GM23338 (cell line): ENCODE measurements around the gene NDUFA7. TPM values are rescaled to one million over a fixed set of nuclear protein-coding genes. Genes with fewer than 3 reads are reported as not detected.

Source experiments
- ATAC-seq: fragments of 200-7000 bp; cut with Tn5 transposase; 3 replicates; pipeline ENCODE4 v1.9.1; 2020
- DNase-seq: peaks from one replicate; pipeline ENCODE4 v3.0.0-alpha.2; 2015; ENCODE audit warnings: low spot score
- H2AFZ ChIP-seq: fragments of 200-600 bp; sonication (generic); 2 replicates; pipeline ENCODE4 v1.8.0; 2016; ENCODE audit warnings: antibody characterized with exemption, mild to moderate bottlenecking, moderate library complexity
- H3F3A ChIP-seq: fragments of 200-600 bp; sonication (generic); replicated peaks from 2 replicates; pipeline ENCODE4 v1.8.0; 2017; ENCODE audit warnings: antibody characterized with exemption, mixed run types, low read depth
- H3K27ac ChIP-seq: fragments of 200-600 bp; sonication (generic); 2 replicates; pipeline ENCODE4 v1.6.1; 2016; ENCODE audit warnings: low read depth
- H3K27me3 ChIP-seq: fragments of 200-600 bp; sonication (generic); 2 replicates; pipeline ENCODE4 v1.8.0; 2016; ENCODE audit warnings: mild to moderate bottlenecking, mixed run types, moderate library complexity; ENCODE audit not compliant: insufficient read depth
- H3K36me3 ChIP-seq: fragments of 200-600 bp; sonication (generic); 2 replicates; pipeline ENCODE4 v1.8.0; 2016; ENCODE audit warnings: mild to moderate bottlenecking; ENCODE audit not compliant: insufficient read depth
- H3K4me1 ChIP-seq: fragments of 200-600 bp; sonication (generic); 2 replicates; pipeline ENCODE4 v1.8.0; 2016; ENCODE audit warnings: mild to moderate bottlenecking, moderate library complexity; ENCODE audit not compliant: insufficient read depth
- H3K4me2 ChIP-seq: fragments of 200-600 bp; sonication (generic); 2 replicates; pipeline ENCODE4 v1.7.1; 2017; ENCODE audit warnings: mixed run types
- H3K4me3 ChIP-seq: fragments of 200-600 bp; sonication (generic); 2 replicates; pipeline ENCODE4 v1.6.1; 2016; ENCODE audit warnings: mixed run types
- H3K79me2 ChIP-seq: fragments of 200-600 bp; sonication (generic); replicated peaks from 2 replicates; pipeline ENCODE4 v1.8.0; 2017; ENCODE audit warnings: mild to moderate bottlenecking; ENCODE audit not compliant: insufficient read depth
- H3K9me2 ChIP-seq: fragments of 200-600 bp; sonication (generic); 2 replicates; pipeline ENCODE4 v1.8.0; 2017; ENCODE audit not compliant: insufficient read depth
- H4K20me1 ChIP-seq: fragments of 200-600 bp; sonication (generic); replicated peaks from 2 replicates; pipeline ENCODE4 v1.8.0; 2017; ENCODE audit warnings: mild to moderate bottlenecking; ENCODE audit not compliant: insufficient read depth
- H3K27ac Mint-ChIP-seq: 2 replicates; pipeline ENCODE4 v1.8.0; 2020; ENCODE audit warnings: inconsistent platforms, mild to moderate bottlenecking, moderate library complexity, mixed read lengths
- H3K27me3 Mint-ChIP-seq: 3 replicates; pipeline ENCODE4 v1.8.0; 2022; ENCODE audit warnings: low read depth, mild to moderate bottlenecking, moderate library complexity, mixed read lengths, inconsistent platforms; ENCODE audit not compliant: insufficient read depth, poor library complexity
- H3K36me3 Mint-ChIP-seq: 3 replicates; pipeline ENCODE4 v1.8.0; 2021; ENCODE audit warnings: low read depth, mild to moderate bottlenecking, inconsistent platforms, moderate library complexity, mixed read lengths
- H3K4me1 Mint-ChIP-seq: 3 replicates; pipeline ENCODE4 v1.8.0; 2020; ENCODE audit warnings: mild to moderate bottlenecking, inconsistent platforms, mixed read lengths
- H3K4me3 Mint-ChIP-seq: 3 replicates; pipeline ENCODE4 v1.8.0; 2021; ENCODE audit warnings: moderate library complexity, mild to moderate bottlenecking, inconsistent platforms, mixed read lengths
- H3K9me3 Mint-ChIP-seq: 3 replicates; pipeline ENCODE4 v1.8.0; 2020; ENCODE audit warnings: moderate library complexity, mild to moderate bottlenecking, inconsistent platforms, mixed read lengths
- EZH2 ChIP-seq: fragments of 200-600 bp; sonication (generic); IDR thresholded peaks from one replicate; pipeline ENCODE4 v1.8.0; 2017; ENCODE audit warnings: antibody characterized with exemption, mild to moderate bottlenecking, low read depth; ENCODE audit not compliant: unreplicated experiment
- EZH2phosphoT487 ChIP-seq: fragments of 200-600 bp; sonication (generic); IDR thresholded peaks from one replicate; pipeline ENCODE4 v1.8.1; 2018; ENCODE audit warnings: antibody characterized with exemption; ENCODE audit not compliant: unreplicated experiment
- JUNB ChIP-seq: IDR thresholded peaks from one replicate; pipeline ENCODE4 v1.6.1; 2016; ENCODE audit warnings: antibody characterized with exemption; ENCODE audit not compliant: unreplicated experiment
- NANOG ChIP-seq: IDR thresholded peaks from 2 replicates; pipeline ENCODE4 v1.6.1; 2016; ENCODE audit warnings: antibody characterized with exemption, borderline replicate concordance
- POLR2AphosphoS5 ChIP-seq: IDR thresholded peaks from 2 replicates; pipeline ENCODE4 v1.6.1; 2016; ENCODE audit warnings: antibody characterized with exemption, low read depth
- ZNF114 ChIP-seq: fragments of 250-450 bp; sonication (Bioruptor Pico); IDR thresholded peaks from 2 replicates; pipeline ENCODE4 v1.5.0; 2020; ENCODE audit warnings: mild to moderate bottlenecking, moderate library complexity
- ZNF331 ChIP-seq: fragments of 250-450 bp; sonication (Bioruptor Pico); IDR thresholded peaks from 2 replicates; pipeline ENCODE4 v1.5.0; 2020; ENCODE audit warnings: low read depth, mild to moderate bottlenecking, moderate library complexity
- polyA plus RNA-seq: library from polyadenylated mRNA; unstranded; fragments of >200 nt; fragmentation: Nextera tagmentation; extraction: Ambion mirVana; gene quantifications from 2 replicates; pipeline ENCODE4 v1.2.1, GENCODE V29; 2016
- total RNA-seq: library from RNA; depleted of rRNA; stranded (reverse); fragments of >200 nt; shearing (Covaris generic); gene quantifications from 2 replicates; pipeline ENCODE4 v1.2.3, GENCODE V29; 2014
- TF ChIP-seq, protein P1 (sequence below): fragments of 250-450 bp; sonication (Bioruptor Pico); IDR thresholded peaks from 2 replicates; pipeline ENCODE4 v1.5.0; 2020; ENCODE audit warnings: mild to moderate bottlenecking, moderate library complexity
- TF ChIP-seq, protein P2 (sequence below), 2 experiments: fragments of 200-600 bp in 1 of 2; sonication (generic) in 1 of 2; conservative IDR thresholded peaks; 2 replicates each; pipeline versions ENCODE4 v1.5.1 to v1.6.1; 2016 to 2017; ENCODE audit warnings: antibody characterized with exemption in 2 of 2, low read depth in 2 of 2, mild to moderate bottlenecking in 2 of 2, moderate library complexity in 1 of 2
- TF ChIP-seq, protein P3 (sequence below): IDR thresholded peaks from 2 replicates; pipeline ENCODE4 v1.6.1; 2016; ENCODE audit warnings: antibody characterized with exemption

The NDUFA7 gene
- total and polyA plus RNA-seq, 2 experiments from 2014 or later: 35.1 to 344 TPM

DNA sequence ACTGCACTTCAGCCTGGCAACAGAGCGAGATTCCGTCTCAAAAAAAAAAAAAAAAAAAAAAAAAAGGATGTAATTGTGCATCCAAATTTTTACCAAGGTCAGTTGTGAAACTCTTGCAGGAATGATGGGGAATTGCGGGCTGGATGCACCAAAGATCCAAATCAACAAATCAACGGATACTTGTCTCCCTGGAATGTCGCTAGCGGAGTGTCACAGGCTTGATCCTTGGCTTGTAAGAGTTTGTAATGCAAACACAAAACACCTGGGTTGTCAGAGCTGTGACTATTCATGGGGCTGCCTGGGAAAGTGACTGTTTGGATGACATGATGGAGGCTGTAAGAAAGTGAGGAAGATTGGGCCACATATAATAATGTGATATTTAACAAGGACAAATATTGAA is 17.7 kb upstream of the NDUFA7 start:
- Histone ChIP-seq H2AFZ (no peak overlapping the region), H3K79me2 (no peaks in the 10 kb centered on the region), H3K36me3 (no peaks in the 10 kb centered on the region), H3K27me3 (peaks cover 31% of the 10 kb centered on the region), H3K27ac (no peak overlapping the region), H3F3A (peaks cover 10% of the 10 kb centered on the region), H3K4me1 (peaks cover 16% of the 10 kb centered on the region), H3K4me3 (no peak overlapping the region), H3K9me2 (no peaks in the 10 kb centered on the region), H3K4me2 (no peak overlapping the region), H4K20me1 (no peaks in the 10 kb centered on the region)
- no peak overlapping the region for H3K4me3 Mint-ChIP-seq
- H3K4me1 Mint-ChIP-seq: peaks cover 15% of the 10 kb centered on the region
- ATAC-seq: no peak
- no peak for TF ChIP-seq EZH2phosphoT487
- TF ChIP-seq, protein P1, sequence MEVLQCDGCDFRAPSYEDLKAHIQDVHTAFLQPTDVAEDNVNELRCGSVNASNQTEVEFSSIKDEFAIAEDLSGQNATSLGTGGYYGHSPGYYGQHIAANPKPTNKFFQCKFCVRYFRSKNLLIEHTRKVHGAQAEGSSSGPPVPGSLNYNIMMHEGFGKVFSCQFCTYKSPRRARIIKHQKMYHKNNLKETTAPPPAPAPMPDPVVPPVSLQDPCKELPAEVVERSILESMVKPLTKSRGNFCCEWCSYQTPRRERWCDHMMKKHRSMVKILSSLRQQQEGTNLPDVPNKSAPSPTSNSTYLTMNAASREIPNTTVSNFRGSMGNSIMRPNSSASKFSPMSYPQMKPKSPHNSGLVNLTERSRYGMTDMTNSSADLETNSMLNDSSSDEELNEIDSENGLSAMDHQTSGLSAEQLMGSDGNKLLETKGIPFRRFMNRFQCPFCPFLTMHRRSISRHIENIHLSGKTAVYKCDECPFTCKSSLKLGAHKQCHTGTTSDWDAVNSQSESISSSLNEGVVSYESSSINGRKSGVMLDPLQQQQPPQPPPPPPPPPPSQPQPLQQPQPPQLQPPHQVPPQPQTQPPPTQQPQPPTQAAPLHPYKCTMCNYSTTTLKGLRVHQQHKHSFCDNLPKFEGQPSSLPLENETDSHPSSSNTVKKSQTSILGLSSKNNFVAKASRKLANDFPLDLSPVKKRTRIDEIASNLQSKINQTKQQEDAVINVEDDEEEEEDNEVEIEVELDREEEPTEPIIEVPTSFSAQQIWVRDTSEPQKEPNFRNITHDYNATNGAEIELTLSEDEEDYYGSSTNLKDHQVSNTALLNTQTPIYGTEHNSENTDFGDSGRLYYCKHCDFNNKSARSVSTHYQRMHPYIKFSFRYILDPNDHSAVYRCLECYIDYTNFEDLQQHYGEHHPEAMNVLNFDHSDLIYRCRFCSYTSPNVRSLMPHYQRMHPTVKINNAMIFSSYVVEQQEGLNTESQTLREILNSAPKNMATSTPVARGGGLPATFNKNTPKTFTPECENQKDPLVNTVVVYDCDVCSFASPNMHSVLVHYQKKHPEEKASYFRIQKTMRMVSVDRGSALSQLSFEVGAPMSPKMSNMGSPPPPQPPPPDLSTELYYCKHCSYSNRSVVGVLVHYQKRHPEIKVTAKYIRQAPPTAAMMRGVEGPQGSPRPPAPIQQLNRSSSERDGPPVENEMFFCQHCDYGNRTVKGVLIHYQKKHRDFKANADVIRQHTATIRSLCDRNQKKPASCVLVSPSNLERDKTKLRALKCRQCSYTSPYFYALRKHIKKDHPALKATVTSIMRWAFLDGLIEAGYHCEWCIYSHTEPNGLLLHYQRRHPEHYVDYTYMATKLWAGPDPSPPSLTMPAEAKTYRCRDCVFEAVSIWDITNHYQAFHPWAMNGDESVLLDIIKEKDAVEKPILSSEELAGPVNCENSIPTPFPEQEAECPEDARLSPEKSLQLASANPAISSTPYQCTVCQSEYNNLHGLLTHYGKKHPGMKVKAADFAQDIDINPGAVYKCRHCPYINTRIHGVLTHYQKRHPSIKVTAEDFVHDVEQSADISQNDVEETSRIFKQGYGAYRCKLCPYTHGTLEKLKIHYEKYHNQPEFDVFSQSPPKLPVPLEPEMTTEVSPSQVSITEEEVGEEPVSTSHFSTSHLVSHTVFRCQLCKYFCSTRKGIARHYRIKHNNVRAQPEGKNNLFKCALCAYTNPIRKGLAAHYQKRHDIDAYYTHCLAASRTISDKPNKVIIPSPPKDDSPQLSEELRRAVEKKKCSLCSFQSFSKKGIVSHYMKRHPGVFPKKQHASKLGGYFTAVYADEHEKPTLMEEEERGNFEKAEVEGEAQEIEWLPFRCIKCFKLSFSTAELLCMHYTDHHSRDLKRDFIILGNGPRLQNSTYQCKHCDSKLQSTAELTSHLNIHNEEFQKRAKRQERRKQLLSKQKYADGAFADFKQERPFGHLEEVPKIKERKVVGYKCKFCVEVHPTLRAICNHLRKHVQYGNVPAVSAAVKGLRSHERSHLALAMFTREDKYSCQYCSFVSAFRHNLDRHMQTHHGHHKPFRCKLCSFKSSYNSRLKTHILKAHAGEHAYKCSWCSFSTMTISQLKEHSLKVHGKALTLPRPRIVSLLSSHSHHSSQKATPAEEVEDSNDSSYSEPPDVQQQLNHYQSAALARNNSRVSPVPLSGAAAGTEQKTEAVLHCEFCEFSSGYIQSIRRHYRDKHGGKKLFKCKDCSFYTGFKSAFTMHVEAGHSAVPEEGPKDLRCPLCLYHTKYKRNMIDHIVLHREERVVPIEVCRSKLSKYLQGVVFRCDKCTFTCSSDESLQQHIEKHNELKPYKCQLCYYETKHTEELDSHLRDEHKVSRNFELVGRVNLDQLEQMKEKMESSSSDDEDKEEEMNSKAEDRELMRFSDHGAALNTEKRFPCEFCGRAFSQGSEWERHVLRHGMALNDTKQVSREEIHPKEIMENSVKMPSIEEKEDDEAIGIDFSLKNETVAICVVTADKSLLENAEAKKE: no peak
- TF ChIP-seq, protein P2, sequence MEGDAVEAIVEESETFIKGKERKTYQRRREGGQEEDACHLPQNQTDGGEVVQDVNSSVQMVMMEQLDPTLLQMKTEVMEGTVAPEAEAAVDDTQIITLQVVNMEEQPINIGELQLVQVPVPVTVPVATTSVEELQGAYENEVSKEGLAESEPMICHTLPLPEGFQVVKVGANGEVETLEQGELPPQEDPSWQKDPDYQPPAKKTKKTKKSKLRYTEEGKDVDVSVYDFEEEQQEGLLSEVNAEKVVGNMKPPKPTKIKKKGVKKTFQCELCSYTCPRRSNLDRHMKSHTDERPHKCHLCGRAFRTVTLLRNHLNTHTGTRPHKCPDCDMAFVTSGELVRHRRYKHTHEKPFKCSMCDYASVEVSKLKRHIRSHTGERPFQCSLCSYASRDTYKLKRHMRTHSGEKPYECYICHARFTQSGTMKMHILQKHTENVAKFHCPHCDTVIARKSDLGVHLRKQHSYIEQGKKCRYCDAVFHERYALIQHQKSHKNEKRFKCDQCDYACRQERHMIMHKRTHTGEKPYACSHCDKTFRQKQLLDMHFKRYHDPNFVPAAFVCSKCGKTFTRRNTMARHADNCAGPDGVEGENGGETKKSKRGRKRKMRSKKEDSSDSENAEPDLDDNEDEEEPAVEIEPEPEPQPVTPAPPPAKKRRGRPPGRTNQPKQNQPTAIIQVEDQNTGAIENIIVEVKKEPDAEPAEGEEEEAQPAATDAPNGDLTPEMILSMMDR (conservative IDR thresholded peaks at IDR 0.05; ENCODE audit: low read depth in 2 of 2): no peak
- TF ChIP-seq, protein P3, sequence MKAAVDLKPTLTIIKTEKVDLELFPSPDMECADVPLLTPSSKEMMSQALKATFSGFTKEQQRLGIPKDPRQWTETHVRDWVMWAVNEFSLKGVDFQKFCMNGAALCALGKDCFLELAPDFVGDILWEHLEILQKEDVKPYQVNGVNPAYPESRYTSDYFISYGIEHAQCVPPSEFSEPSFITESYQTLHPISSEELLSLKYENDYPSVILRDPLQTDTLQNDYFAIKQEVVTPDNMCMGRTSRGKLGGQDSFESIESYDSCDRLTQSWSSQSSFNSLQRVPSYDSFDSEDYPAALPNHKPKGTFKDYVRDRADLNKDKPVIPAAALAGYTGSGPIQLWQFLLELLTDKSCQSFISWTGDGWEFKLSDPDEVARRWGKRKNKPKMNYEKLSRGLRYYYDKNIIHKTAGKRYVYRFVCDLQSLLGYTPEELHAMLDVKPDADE: no peak
- no peak for TF ChIP-seq JUNB
- no peak for TF ChIP-seq EZH2
- no peak for TF ChIP-seq POLR2AphosphoS5
- TF ChIP-seq NANOG: no peak
- no peak for TF ChIP-seq ZNF331 (CRISPR knock-in tag)
- TF ChIP-seq ZNF114 (CRISPR knock-in tag): no peak
- H3K9me3 Mint-ChIP-seq: no peaks in the 10 kb centered on the region
- no peak overlapping the region for H3K27ac Mint-ChIP-seq
- DNase-seq: peak; percentile 57
- H3K27me3 Mint-ChIP-seq: peaks cover 46% of the 10 kb centered on the region
- no peaks in the 10 kb centered on the region for H3K36me3 Mint-ChIP-seq
